NCI-H1436 treated with DMSO at 0.1 percent for 48 hours (cell line): Measurements from ENCODE around the gene SCLY.
"Not testable (repeated sequence)": the region's sequence is repeated elsewhere in the genome, so short reads cannot be mapped to it uniquely, and the experiment has no call there.

ENCODE experiments used
- DNase-seq: peaks from one replicate; lab custom pipeline; 2025; lab: John Stamatoyannopoulos, UW

SCLY gene, protein sequence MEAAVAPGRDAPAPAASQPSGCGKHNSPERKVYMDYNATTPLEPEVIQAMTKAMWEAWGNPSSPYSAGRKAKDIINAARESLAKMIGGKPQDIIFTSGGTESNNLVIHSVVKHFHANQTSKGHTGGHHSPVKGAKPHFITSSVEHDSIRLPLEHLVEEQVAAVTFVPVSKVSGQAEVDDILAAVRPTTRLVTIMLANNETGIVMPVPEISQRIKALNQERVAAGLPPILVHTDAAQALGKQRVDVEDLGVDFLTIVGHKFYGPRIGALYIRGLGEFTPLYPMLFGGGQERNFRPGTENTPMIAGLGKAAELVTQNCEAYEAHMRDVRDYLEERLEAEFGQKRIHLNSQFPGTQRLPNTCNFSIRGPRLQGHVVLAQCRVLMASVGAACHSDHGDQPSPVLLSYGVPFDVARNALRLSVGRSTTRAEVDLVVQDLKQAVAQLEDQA

DNA sequence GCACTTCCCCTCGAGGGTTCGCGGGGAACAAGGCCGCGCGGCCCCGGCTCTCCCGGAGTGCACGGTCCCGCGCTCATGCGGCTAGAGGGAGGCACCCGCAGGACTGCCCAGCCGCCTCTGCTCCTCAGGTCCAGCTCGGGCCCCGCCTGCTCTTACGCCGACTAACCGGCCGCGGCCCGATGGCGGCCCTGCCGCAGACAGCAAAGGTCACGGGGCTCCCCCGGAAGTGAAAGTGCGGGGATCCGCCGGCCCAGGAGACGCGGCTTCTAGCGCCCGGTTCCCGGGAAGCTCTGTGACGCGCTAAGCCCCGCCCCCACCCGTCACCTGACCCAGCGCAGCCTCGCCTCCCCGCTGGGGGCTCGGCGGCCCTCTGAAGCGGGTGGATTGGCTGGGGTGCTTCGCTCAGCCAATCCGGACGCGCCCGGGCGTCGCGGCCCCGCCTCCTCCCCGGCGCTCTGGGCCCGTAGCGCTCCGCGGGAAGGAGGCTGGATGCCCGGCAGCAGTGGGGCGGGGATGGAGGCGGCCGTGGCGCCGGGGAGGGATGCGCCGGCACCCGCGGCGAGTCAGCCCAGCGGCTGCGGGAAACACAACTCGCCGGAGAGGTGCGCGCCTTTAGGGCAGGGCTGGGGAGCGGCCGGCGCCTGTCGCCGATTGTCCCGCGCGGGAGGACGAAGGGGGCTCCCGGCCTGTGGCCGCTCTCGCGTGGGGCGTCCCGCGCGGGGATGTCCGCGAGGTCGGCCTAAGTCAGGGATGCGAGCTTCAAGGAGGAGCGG is at the start of gene SCLY:
Gene SCLY (plus strand): TSS at position 460 of the 773 bp plus-strand sequence. CDS start 54 bp downstream, at position 514.
- peak; percentile 69 for DNase-seq

DNA sequence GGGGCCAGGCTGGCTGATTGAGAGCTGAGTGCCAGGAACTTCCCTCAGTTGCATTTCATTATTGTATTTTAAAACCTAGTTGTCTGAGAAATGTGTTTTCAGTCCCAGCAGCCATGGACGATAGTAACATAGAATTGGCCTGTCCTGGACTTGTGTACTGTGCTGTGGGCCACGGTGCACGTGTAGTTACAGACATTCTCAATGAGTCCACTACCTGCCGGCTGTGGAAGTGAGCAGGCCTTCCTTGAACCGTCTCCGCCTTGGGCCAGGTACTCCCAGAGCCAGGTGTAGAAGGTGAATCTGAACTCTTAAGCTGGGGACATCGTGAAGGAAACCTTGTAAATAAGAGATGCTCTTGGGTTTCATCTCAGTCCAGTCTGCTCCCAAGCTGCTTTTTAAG is 47.0 kb upstream of the SCLY start:
- no peak for DNase-seq

DNA sequence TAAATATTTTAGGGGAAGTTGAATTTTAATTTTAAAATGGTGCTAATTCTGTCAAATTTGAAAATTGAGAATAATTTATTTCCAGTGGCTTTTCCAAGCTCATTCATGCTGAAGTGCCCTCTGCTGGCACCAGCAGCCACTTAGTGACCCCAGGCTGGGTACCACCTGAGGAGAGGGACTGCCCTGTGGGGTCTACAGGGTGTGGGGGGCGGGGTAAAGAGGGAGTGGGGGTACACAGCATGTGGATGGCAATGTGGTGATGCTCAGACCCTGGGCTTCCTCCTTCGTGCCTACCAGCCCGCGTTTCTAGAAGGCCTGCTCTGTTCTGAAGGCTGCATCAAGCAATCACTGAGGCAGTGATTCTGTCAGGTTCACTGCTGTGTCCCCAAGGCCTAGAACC is 45.1 kb upstream of the SCLY start:
- DNase-seq, result no peak

DNA sequence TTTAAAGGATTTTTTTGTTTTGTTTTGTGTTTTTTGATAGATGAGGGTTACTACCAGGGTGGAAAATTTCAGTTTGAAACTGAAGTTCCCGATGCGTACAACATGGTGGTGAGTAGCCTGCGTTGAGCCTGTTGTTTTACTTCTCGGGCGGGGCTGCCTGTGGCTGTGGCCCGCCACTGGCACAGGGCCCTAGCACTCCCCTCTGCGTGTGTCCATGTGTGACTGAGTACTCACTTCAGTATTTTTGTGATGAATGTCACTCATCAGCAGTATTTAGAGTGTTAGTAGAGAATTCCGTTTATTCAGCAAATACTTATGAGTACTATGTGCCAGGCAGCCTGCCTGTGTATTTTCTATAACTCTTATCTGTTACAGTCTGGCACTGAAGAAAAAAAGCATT is 44.3 kb upstream of the SCLY start:
- no peak for DNase-seq

DNA sequence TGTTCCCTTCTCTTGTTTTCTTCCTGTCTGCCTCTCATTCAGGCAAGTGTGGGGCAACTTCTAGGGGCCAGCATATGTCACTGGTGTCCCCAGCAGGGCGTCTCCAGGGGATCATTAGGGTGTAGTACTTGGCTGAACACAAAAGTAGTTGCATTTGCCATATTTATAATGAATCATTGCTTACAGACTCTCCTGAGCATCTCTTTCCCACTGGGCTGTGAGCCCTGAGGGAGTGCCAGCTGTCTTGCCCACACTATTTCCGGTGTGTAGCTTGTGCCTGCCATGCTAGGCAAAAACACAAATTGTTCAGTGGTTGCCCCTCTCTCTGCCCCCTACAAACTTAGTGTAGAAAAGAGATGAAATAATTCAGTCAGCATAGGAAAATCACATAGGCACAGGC is 40.8 kb upstream of the SCLY start:
- DNase-seq, result no peak

DNA sequence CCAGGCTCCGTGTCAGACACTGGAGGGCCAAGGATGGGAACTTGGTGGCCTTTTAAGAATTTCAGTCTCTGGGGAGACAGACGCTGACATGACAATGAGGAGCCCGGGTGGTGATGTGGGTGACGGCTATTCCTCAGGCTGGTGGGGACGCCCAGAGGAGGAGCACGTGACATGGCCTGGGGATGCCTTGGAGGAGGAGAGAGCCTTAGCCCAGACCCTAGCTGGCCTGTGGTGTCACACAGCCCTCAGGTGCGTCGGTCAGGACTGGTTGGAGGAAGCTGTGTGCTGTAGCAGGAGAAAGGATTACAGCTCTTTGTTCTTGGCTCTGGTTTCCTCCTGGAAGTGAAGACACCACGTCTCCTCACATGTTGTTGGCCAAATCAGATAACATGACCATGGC is 40.0 kb upstream of the SCLY start:
- no peak for DNase-seq

DNA sequence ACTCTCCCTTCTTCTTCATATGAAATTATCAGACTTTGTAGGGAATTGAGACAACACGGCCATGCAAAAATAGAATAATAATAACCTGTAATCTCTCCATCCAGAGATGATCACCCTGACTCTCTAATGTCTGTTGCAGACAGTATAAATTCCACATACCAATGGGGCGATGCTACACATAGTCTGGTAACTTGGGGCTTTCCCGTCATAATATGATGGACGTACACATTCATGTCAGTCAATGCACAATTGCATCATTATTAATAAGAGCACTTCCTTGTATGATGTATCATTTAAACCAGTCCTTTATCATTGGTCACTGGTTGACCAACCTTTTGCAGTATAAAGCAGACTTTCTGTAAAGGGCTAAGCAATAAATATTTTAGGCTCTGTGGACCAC is 39.5 kb upstream of the SCLY start:
- DNase-seq, result no peak

DNA sequence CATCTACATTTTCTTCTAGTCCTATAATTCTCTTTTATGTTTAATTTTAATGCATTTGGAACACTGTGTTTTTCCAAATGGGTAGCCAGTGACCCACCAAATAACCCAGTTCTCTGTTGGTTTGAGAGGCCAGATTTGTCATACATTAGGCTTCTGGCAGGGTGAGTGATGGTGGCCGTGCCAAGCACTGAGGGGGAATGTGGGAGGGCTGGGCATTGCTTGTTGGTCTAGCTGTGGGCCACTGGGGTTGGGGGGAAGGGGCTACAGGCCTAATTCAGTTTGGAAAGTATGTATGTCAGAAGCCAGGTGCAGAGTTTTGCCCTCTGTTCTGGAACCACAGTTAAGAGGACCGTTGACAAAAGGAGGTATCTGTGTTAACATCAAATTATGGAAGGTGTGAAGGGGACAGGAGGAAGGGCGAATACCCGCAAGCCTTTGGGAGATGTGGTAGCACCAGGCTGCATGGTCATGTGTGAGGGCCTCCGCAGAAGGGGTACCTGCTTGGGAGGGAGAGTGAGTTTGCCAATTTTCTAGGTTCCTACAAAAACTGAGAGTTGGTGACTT is 38.1 kb upstream of the SCLY start:
- no peak for DNase-seq

DNA sequence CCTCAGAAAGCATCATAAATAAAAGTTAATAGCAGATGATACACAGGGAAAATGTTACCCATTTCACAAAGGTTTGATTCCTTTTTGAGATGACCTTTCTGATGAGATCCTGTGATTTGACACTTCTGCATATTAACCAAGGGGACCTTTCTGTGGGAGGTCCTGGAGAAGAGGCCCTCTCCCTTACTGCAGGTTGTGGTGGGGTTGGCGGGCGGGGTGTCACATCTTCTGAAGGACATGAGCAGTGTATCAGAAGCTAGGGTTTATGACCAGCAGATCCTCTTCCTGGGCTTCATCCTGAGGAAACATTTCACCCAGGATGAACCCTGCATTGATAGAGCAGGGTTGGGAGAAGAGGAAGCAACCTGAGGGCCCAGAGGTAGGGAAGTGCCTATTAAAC is 37.2 kb upstream of the SCLY start:
- no peak for DNase-seq

DNA sequence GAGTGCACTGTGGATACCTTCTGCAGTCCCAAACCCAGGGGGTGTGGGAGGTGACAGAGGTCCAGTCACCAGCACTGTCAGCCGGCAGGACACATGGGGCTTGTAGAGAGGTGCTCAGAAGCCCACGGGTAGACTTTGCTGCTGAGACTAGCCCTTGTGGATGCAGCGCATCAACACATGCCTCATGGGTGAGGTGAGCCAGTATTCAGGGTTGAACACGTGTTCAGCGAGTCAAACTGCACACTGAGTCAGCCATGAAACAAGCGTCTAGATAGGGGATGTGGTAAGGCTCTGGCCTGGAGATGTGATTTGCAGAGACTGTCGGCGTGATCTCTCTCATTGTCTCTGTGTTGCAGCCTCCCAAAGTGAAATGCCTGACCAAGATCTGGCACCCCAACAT is 35.8 kb upstream of the SCLY start:
- DNase-seq, result no peak

DNA sequence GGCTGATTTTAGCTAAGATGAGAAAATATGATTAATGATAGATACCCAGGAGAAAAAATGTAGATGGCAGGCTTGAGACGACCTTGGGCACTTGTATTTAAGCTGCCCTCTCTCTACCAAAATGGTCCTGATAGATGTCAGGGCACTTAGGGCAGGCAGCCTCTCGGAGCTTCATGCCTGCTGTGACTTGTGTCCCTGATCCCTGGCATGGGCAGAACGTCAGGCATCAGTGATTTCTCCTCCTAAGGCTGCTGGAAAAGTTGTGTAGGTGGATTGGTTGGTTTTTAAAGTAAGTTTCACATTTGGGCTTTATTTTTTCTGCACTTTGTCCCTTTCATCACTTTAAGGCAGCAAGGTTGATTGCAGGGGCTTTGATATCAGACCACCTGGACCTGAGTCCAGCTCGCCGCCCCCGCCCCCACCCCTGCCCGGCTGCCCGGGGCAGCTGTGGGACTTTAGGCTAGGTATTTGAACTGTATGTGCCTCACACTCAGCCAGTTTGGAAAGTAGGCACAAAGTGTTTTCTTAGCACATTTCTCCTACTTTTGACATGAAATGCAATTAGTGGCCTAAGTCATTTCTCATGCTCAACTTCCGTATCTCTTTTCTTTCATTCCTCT is 35.0 kb upstream of the SCLY start:
- no peak for DNase-seq

DNA sequence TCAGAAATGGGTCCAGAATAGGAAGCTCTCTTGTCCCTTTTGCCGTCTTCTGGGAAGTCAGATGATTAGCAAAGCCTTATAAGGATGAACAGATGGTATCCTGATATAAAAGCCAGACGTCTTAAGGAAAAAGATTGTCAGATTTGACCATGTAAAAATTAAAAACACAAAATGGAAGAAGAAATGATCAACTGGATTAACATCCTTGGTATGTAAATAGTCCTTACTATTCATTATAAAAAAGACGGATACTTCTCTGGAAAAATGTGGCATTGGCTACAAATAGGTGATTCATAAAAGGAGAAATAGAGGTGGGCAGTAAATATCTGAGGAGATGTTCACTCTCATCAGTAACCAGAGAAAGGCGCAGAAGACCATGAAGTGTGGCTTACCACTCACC is 33.7 kb upstream of the SCLY start:
- no peak for DNase-seq

DNA sequence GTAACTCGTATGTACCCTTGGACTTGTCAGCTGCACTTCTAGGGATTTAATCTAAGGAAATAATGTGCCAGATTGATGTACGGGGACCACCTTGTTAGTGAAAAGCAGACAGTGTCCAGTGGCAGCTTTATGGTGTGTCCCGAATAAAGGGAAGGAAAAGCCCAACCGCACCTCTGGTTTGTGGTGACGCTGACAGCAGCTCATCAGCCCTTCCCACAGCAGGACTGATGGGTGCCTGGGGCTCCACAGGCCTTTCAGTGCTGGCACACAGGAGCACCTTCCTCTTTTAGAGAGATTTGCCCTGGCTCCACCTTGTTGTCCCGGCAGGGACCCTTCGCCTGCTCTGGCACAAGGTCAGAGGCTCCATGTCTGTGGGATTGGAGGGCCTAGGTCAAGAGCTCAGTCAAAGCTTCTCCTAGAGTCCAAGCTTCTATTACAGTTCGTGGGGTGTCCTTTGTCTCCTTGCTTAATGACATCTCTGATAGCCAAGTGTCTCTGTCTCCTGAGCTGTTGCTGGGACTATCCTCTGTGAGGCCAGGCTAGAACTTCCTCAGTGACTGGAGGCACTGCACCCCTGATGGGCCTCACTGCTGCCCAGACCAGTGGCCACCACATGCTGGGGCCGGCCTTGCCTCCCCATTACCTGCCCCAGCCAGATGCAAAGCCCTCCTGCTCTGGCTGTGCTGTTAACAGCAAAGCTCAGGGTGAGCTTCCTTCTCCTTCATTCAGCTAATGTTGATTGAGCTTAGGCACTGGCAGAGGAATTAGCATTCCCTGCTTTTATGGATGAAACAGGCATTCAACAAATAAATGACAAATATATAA is 33.0 kb upstream of the SCLY start:
- no peak for DNase-seq

DNA sequence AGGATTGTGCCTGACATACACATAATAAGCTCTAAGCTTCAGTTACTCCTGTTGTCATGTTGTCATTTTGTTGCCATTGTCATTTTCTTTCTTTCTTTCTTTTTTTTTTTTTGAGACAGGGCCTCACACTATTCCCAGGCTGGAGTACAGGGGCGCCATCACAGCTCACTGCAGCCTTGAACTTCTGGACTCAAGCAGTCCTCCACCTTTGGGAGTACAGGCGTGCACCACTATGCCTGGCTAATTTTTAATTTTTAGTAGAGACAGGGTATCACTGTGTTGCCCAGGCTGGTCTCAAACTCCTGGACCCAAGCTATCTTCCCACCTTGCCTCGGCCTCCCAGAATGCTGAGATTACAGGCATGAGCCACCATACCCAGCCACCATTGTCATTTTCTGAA is 30.9 kb upstream of the SCLY start:
- DNase-seq, result no peak

DNA sequence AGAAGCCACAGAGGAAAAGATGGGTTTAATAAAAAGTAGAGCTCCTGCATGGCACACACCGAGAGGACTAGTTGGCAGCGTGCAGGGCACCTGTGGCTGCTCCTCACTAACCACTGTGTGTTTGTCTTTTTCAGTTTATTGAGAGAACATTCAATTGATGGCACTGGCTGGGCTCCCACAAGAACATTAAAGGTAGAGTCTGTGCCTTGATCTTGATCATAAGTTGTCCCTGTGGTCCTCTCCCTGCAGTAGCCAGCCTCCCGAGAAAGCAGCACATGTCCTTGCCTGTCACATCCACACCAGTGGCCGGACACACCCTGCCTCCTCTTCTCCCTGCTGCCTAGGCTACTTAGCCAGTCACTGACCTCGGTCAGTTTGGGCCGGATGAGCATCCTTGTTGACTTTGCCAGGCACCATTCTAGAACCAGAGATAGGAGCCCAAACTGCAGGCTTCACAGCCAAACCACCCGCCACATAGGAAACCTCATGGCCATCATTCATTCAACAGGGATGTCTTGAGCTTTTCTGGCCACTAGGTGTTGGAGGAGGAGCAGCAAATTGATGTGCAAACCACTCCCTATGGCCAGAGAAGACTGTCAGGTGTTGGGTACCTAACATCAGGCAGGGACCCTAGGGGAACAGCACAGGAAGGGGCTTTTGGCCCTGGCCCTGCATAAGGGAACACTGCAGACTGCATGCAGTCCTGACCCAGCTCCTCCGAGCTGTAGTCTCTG is 30.2 kb upstream of the SCLY start:
- no peak for DNase-seq

DNA sequence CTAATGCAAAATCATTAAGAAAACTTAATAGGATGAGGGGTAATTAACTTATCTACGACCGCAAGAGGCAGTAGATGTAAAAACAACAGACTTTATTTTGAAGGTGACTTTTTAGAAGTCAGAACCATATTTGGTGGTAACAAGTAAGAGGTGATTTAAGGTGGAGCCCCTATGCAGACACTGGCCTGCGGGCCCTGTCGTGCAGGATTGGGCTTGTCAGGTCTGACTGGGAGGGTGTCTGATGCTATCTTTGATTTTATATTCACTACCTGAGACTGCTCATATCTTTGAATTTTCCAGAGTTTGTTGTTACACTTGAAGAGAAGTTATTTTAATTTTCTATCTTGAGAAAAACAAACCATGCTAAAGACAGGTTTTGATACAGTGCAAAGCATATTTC is 29.1 kb upstream of the SCLY start:
- DNase-seq, result no peak

DNA sequence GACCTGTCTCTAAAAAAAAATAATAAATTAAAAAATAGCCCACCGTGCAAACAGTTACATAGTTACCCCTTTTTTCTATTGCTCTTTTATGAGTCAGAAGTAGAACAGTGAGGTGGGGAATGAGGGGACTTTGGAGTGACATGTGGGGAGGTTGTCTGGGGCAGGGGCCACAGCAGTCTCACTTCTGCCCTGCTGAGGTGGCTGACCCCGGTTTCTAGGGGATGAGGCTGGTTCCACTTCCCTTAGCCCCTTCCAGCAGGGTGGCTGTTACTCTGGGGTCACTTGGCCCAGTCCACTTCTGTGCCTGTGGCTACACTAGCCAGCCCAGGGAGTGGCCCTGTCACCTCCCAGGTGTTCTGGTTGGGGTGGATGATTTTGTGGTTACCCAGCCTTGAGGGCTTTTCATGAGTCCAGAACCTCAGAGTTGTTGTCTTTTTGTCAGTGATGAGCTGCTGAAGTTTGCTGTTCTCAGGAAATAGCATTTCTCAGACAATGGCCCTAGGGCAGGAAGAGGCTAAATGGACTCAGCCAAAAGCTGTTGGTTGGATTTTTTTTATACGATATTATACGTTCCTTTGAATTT is 28.0 kb upstream of the SCLY start:
- no peak for DNase-seq

DNA sequence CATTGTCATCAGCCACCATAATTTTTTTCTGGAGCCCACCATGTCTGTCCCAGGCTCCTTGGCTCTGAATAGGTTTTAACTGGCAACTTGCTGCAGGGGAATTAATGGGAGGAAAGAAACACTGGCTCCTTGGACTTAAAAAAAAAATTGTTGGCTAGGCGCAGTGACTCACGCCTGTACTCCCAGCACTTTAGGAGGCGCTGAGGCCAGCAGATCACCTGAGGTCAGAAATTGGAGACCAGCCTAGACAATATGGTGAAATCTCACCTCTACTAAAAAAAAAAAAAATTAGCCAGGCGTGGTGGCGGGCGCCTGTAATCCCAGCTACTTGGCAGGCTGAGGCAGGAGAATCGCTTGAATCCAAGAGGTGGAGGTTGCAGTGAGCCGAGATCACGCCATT is 26.8 kb upstream of the SCLY start:
- not testable (repeated sequence) for DNase-seq

DNA sequence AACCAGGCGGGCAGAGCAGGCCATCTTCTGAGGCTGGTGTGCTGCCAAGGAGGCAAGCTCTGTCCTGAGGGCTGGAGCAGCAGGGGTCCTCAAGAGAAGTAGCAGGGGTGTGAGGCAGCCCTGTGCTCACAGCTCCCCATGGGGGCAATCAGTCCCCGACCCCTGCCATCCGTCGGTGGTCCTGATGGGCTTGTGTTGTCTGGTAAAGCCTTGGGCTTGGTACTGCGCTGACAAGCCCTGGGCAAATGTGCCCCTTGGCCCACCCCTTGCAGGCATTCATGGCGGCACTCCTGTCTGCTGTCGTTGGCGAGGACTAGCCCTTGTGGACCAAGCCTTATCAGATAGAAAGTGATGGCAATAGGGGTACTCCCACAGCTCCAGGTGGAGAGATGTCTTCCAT is 22.6 kb upstream of the SCLY start:
- no peak for DNase-seq

DNA sequence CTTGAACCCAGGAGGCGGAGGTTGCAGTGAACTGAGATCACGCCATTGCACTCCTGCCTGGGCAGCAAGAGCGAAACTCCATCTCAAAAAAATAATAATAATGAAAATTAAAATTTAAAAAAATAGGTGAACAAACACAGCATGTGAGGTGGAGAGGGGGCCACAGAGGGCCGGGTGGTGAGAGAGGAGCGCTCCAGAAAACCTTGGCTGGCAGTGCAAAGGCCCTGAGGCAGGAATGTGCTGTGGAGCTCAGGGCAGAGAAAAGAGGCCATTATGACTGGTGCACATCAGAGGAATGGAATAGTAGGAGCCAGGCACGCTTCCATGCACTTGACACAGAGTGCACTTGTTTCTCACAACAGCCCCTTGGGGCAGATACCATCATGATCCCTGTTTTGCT is 21.6 kb upstream of the SCLY start:
- no peak for DNase-seq

DNA sequence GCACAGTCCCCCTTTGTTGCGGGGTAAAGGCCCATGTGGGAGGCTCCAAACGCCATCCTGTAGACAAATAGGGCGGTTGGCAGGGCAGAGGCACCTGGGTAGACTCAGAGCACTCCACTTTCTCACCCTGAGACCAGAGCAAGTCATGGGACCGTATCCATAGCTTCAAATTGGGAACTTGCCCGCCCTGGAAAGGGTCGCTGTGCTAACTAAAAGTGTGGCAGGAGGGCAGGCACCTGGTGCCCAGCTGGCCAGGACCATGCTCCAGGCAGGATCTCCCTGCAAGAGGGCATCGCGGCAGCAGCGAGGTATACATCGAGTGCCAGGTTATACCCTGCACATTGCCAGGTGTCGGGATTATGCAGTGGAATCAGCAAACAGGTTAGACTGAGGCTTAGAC is 20.8 kb upstream of the SCLY start:
- DNase-seq, result no peak
